Activated CD4-positive, alpha-beta T cell treated with anti-CD3 and anti-CD28 coated beads, Interleukin-2, Interleukin-6, amounts not matched to agents 100 ng/mL and 50 ng/mL, durations not matched to agents 16 hours and 8 hours (primary cell): ENCODE data around the gene ST8SIA2.

Source experiments
- DNase-seq: peaks from one replicate; pipeline ENCODE4 v3.0.0-alpha.2; 2020

Gene ST8SIA2

DNA sequence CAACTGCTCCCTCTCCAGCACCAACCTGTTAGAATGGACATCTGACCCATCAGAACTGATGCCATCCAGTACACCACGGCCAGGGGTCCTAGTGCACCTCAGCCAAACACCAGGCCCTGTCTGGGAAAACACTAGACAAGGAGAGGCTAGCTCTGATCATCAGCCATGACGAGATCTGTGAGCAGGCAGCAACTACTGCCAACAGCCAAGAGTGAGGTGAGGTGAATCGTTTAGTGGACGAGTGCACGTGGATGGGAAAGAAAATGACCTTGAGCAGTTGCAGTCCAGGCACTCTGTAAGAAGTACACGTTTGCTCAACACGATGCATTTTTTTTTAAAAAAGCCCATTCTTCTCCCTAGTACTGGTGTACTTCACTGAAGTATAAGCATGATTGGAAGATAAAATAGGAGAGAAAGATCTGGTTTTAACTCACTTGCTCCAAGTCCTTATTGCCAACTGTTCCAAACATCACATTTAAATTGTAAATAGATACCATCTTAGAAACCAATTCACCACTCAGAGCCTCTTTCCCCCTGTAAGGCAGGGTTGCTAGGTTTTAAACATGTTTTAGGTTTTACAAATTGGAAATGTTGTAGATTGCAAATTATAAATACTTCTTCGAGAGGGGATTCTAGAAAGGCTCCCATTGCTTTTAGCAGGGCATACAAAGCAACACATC, 5.7 kb downstream of the ST8SIA2 start:
- DNase-seq, result no peak

DNA sequence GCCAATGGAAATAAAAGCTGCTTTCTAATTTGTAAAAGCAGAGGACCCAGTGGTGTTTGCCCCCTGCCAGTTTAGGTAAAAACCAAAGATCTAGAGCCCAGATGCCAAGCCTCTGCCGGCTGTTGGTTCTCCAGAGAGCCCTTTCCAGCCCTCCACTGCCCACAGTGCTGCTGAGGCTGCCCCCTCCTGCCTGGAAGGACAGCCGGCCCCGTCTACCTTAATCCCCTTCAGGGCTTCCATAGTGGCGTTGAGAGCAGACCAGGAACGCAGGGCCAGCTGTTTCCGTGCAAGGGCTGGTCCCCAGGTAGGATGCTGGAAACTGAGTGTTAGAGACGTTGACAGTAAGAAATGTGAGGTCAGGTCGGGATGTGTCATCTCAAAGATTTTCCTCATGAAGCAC, 6.9 kb downstream of the ST8SIA2 start:
- DNase-seq, result no peak

DNA sequence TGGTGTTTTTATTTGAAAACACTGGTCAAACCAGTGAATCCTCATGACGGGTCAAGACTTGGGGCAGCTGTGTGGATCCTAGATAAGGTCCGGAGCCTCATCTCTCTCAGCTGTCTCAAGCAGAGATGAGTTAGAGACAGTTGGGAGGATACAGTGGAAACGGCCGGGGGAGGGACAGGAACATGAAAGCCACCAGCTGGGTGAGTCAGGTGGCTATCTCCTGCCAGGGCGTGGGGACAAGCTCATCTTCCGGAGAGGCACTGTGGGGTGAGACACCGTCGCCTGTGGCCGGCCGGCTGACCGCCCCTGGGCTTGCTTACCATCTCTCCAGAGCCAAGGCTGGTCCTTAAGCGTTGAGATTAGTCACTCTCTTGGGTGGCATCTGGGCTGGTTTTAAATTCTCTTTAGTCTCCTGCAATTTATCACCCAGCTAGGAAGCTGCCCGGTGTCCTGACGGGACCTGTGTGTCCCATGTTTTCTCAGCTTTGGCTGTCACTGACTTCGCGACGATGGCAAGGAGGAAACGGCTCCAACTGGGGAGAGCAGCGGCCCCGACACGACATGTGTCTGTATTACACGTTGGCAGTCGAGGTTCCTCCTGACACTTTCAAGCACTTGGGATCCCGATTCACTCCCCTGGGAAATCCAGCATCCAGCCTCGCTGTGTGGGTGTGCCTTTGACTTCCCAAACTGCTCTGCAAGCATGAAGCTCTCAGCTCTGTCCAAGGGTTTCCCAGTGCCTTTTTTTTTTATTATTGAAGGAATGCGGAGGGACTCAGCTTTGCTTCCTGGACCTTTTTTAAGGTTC, 7.5 kb downstream of the ST8SIA2 start:
- DNase-seq, result no peak

DNA sequence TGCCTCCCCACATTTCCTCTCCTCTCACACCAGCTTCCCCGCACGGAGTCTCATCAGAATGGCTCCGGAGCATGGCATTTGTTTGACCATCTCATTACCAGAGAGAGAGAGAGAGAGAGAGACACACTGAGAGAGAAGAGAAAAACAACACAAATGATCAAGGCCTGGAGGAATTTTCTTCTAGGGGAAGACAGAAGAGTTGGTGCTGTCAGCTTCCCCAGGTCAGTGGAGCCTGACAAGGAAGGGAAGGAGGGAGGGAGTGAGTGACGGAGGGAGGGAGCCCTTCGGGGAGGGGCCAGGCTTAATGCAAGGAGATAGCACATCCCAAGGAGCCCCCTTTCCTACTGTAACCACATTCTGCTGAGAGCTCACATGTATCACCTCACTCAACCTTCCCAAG, 9.1 kb downstream of the ST8SIA2 start:
- no peak for DNase-seq

DNA sequence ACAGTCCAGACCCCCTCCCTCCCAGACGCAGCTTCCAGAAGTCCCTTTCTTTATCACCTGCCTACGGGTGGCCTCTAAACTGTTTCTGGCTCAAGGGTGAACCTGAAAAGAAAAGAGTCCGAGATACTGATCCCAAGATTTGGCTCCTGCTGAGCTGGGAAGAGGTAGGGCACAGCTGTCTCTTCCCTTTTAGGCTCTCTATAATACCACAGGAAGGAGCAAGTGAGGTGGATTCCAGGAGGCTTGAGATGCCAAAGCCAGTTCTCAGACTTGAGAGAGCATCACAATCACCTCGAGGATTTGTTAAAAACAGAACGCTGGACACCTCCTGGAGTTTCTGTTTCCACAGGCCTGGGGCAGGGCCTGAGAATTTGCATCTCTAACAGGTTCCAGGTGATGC, 12.3 kb downstream of the ST8SIA2 start:
- no peak for DNase-seq

DNA sequence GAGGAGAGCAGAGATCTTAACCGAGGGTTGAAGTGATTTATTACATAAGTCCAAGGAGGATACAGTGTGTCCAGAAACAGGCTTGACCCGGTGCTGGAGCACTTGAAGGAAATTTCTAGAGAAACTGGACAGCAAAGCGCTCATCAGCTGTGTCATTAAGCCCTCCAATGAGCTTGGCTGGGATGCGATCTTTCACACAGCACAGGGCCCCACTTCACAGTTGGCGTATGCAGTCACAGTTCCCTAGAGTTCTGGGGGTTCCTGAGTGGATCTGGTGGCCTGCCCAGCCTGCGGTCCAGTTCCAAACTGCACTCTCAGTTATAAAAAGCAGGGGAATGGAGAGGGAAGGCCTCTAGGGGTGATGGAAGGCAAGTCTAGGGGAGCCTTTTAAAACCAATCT, 13.6 kb downstream of the ST8SIA2 start:
- no peak for DNase-seq

DNA sequence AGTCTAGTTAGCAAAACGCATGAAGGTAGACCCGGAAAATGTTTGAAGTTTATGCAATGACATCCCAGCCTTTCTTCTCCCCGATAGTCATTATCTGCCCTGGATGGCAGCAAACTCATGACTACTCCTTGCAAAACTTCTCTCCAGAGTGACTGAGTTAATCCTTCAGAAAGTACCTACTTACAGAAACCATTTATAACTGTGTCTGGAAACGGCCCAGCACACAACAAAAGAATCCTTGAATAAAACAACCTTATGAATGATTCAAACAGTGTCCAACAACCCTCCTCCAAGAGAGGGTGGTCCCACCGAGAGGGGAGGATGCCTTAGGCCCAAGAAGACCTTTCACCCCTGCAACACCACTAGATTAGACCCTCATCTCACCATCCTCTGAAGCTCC, 14.2 kb downstream of the ST8SIA2 start:
- DNase-seq, result no peak

DNA sequence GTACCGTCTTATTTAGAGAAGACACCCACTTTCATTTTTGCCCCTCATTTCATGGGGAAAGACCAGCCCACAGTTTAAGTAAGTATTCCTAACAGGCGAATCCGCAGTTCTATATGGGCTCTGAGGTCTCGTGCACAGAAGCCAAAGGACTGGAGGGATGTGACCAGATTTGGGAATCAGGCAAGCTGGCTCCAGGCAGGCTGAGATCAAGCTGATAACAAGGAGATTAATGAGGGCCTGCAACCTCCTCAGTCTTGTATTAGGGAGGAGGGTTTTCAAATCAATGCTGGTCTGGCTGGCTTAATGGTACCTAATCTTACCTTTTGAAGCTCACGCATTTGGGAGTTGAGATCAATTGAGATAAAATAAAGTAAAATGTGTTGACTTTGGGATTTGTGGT, 15.3 kb downstream of the ST8SIA2 start:
- DNase-seq, result no peak

DNA sequence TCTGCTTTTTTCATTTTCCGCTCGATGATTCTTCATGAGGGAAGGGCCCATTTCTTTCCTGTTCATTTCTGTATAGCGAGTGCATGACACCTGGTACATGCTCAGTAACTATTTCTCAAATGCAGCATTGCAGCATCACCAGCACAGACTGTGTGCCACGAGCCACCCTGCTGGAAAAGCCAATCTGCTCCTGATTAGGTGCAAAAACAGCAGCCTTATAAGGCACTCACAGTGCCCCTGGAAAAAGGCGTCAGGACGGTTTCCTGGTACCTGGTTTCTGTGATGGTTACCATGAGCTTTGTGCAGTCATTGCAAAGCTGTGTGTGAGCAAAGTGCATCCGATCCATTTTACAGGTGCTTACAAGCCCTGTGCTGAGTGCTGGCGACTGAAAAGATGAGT, 15.8 kb downstream of the ST8SIA2 start:
- no peak for DNase-seq

DNA sequence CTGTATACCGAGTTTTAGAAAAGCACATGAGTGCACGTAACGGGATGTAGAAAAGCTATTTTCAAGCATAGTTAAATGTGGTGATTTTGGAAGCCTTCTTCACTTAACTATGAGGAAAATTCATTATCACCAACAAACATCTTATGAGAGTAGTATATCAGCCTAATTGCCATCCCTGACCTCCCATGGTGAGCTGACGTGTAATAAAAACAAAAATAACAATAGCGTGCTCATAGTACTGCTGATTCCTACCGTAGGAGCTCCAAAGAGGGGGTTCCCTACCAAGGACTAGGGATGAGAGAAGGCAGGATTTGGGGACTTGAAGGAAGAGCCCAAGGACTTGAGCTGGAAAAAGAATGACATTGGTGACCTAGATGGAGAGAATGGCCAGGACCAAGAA, 16.9 kb downstream of the ST8SIA2 start:
- DNase-seq, result no peak

DNA sequence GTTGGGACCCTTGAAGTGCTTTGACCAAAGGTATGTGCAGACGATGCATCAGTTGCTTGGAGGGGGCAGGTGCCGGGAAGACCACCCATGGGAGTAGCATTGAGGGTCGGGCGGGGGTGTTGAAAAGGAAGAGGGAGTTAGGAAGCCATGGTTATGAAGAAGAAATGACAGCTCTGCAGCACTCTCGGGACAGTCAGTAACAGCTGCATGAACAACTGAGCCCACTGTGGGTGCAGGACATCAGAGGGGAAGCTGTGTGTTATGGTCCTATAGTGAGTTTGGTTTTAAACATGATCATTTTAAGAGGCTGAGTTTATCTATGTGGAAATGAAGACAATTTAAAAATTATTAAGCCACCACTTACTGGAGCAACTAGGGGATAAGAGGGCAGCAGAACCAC, 17.6 kb downstream of the ST8SIA2 start:
- DNase-seq, result no peak

DNA sequence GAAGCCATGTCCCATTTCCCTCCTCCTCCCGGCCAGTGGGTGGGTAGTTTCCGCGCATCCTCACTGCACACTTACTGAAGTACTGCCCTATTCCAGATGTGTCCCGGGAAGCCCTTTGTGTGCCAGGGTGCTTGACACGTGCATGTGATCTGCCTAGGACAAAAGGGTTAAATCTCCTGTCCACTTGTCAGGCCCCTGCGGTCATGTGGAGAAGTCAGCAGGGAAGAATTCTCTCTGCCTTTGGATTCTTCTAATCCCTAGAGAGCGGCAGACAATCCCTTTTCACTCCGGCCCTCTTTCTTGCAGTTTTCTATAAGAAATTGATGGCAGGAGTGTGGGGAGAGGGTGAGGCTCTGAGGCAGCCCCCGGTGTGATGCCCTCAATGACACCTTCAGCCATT, 19.8 kb downstream of the ST8SIA2 start:
- no peak for DNase-seq

DNA sequence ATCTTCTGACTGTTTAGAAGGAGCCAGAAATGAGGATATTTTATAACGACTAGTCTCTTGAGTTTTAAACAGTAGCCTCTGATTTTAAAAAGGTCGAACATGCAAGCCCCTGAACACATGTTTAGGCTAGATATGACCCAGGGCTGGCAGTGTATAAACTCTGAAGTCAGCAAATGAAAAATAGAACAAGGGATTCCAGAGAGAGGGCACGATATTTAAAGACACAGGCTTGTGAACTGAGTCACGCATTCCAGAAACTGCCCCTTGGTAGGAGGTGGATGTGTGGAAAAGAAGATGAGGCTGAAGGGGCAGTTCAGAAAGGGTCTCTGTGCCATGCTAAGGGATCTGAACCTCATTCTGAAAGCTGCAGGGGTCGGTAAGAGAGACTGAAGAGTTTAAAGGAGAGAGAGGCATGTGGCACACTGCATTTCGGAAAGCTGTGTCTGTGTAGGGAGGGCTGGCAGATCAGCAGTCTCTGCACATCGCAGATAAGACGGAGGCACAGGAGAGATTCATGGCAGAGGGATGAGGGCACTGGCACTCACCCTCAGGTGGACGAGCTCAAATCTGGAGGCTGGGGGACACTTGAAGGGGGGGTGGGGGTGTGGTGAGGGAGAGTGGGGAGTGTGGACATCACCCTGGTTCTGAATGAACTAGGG, 22.1 kb downstream of the ST8SIA2 start:
- no peak for DNase-seq

DNA sequence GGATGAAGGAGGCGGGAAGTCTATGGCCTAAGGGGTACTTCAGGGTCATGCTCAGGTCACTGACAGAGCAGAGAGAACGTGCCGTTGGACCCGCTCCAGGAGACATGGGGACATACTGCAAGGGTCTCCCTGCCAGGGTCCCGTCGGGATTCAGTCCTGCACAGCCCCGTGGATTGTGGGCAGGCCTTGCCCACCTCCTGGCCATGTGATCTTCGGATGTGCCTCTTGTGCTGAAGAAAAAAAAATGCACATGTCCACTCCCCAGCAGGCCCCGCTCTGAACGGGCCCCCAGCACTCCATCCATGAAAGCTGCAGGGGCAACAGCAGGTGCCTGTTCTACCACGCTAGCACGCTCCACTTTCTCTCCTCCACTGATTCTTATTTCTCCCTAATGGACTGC, 22.9 kb downstream of the ST8SIA2 start:
- DNase-seq, result no peak

DNA sequence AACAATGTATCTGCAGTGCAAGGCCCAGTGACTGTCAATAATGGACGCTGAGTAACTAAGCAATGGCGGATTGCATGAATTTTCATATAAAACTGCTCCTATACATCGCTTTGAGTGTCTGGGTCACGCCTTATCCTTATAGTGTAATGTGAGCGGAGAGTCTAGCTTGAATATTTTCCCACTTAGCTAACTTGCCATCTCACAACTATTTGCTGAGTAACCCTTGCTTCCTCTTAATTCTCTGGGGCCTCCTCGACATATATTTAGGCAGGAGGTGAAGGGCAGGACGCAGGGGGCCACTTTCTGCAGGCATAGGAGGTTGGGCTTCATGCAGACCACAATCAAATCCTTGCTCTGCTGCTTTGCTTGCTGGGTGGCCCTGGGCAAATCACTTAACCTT, 24.0 kb downstream of the ST8SIA2 start:
- no peak for DNase-seq

DNA sequence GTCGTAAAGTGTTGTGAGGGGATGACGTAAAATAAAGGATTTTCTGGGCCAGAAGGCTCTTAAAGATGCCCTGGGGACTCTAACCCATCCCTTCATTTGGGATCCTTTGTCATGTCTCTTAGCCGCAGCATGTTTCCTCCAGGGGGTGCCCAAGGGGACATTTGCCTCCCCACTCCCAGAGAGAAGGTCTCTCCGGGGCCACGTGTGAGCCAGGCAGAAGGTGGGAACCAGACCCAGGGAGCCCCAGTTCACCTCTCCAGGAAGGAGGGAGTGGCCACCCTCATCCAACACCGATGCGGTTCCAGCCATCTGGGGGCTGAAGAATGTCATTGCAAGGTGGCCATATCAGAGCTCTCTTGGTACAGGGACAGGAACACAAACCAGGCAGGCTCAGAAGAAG, 25.2 kb downstream of the ST8SIA2 start:
- DNase-seq, result no peak

DNA sequence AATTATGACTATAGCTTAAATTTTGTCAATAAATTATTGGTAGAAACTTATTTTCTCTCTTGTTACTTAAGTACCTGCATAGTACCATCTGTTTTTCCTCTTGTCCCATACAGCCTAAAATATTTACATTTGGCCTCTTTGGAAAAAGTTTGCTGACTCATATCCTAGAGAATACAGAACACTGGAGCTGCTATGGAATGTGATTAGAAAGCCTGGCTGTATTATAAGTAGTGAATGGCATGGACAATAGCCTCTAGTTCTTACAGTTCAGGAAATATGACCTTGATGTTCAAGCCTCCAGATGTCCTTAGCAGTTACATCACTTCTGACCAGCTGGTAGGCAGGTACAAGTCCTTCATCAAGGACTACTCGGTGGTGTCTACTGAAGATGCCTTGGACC, 28.3 kb downstream of the ST8SIA2 start:
- no peak for DNase-seq

DNA sequence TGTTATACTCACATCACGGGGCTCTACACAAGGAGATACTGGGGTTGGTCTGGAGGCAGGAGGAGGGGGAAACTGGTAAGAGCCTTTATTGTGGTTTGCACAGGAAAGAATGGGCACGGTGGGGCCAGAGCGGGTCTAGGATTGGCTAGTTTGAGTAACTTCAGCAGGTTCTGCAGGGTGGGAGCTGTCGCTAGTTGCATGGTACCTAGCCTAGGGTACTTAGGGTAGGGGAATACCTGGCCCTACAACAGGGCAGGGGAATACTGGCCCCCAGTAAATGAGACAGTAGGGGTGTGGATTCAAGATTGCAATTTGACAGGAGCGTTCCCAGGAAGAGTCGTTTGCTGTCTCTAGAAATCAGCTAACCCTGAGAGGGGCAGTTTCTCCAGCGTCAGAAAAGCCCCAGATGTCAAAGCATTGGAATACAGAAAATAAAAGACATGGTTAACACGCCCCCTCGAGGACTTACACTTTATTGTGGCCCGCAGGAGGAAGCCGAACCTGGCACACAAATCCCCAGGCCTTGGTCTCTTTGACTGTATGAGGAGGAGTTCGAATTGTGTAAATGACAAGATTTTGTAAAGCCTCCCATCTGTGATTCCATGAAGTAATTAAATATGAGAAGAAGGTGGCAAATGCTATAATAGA, 32.0 kb downstream of the ST8SIA2 start:
- DNase-seq, result no peak

DNA sequence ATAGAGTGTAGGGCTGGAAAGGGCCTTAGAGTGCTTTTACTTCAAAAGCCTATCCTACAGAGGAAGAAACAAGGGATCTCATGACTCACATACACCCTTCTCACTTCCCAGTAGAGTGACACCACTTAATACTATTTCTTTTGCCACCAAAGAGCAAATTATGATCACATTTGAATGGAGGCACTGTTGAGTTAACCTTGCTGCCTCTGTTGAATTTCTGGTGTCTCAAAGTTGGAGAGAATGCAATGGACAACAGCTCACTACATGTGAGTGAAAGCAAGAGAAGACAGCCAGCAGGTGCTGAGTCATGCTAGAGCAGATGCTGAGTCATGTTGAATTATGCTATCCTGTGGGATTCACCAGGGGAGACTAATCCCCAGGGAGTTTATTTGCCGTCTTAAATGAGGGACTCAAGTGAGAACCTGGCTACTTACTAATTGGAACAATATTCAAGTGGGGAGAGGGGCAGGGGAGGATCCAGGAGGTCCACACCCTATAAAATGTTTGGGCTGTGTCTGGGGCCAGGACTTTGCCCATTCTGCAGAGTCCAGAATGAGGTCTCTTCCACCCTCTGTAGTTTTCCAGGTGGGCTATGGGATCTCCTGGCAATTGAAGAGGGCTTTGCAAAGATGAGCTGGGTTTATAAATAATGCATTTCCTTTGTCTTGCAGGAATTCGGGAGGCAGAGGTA, 35.8 kb downstream of the ST8SIA2 start:
- DNase-seq, result peak; percentile 20

DNA sequence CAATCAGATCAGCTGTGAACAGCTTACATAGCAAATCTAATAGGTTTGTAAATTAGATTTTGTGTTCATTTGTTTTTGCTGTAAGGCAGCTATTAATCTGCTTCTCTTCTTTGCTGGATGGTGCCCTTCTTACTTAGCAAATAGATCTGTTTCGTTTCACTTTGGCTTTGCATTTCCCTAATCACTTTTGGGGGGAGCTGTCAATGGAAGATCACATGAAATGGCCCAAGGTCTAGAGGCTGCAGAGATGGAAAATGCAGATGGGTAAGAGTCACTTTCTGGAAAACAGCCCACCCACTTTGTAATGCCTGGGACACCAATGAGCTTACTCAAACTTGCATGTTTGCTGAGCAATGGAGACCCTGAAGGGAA, 36.4 kb downstream of the ST8SIA2 start:
- DNase-seq, result no peak

DNA sequence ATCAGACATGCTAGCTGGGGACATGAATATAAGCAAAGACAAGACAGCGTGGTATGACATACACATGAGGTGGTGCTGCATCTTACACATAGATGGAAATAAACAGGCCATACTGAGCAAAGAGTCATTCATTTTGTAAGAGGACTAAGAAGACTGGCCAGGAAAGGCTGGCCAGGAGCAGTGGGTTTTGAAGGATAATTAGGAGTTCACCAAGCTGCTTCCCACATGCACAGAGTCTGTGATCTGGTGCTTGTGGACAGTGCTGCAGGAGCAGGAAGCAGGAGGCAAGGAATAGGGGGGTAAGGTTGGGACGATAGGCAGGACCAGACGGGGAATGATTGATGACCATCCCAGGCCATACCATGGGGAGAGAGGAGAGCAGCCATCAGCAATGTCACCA, 41.5 kb downstream of the ST8SIA2 start:
- no peak for DNase-seq

DNA sequence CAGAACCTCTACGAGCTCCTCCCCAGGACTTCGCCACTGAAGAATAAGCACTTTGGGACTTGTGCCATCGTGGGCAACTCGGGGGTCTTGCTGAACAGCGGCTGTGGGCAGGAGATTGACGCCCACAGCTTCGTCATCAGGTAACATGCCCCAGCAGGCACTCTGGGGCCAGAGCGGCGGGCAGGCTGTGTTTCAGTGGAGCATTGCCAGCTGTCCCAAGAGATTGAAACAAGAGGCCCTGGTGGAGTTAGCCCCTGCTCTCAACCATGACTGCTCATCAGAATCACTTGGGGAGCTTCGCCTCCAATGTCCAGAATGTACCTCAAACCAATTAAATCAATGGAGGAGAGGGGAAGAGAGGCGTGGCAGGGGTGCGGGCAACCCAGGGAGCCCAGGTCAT, 44.8 kb downstream of the ST8SIA2 start:
- DNase-seq, result no peak

DNA sequence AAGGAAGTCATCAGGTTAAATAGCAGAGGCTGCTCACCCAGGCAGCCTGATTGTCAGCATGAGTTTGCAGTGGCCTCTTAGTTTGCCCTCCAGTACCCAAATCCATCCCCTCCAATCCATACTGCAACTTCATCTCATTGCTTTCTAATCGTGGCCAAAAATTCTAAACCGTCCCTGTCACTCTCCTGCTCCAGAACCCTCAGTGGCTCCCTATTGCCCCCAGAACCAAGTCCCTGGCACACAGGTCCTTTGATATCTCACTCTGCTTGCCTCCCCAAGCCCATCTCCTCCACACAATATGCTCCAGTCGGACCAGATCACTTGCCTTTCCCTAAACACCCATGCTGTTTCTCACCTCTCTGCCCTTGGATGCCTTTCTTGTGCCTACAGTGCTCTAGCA, 49.7 kb downstream of the ST8SIA2 start:
- no peak for DNase-seq
